ENCODE results near the gene FUT3.

FUT3 gene

DNA sequence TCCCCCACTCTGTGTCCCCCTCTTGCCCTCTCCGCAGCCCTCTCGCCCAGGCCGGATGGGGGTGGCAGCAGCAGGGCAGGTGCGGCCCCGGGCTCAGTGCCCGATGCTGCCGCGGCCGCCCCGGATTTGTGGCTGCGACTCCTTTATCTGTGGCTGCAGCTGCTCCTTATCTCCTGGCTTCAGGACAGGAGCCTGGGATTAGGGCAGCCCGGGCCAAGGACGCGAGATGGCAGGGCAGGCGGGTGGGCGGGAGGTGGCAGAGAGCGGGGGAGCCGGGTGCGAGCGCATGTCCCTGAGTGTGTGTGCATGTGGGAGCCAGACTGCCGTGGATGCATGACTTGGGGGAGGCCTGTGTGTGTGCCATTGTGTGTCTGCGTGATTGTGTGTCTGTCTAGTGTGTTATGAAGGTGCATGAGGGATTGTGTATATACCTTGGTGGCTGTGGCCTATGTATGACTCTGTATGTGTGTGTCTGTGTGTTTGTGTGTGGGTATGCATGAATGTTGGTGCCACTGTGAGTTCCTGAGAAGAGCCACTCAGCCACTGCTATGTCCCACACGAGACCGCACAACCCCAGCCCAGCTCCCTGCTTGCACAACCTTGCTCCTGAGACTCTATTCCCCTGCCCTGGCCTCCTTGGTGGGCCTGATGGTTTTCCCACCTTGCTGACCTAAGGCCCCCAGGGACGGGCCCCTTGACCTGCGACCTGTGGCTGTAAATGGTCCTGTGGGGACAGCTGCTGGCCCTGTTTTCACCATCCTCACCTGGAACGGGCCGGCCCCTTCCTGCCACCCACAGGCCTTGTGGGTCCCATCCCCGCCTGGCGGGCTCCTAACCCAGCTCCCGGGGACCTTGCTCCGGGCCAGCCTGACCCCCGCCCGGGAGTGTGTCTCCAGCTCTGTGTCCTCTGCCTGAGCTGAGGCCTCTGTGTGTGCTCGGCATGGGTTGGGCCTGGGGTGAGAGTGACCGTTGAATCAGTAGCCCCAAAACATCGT lies 51.7 kb downstream of the FUT3 start:
- H3K9me3 ChIP-seq (ENCODE audit: control insufficient read depth, insufficient read depth, low read length), result 0 out of 2 replicates have a peak, but pooled peaks cover 4% of the 10 kb centered on the region
- H3K4me1 ChIP-seq (ENCODE audit: insufficient read depth, low read length), result no peaks in the 10 kb centered on the region
- H3K9ac ChIP-seq (ENCODE audit: low read depth, low read length), result no peak overlapping the region
- H3K36me3 ChIP-seq (ENCODE audit: insufficient read depth, low read length), result no peaks in the 10 kb centered on the region

DNA sequence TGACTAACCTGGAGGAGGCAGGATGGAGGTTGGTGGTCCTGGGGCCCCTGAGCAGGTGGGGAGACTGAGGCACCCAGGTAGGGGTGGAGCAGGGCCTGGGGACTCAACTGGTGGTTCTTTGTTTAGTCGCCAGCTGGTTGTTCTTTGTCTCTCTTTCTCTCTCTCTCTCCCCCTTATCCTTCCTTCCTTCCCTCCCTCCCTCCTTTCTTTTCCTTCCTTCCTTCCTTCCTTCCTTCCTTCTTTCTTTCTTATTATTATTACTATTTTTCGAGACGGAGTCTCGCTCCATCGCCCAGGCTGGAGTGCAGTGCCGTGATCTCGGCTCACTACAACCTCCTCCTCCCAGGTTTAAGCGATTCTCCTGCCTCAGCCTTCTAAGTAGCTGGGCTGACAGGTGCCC lies 53.0 kb downstream of the FUT3 start:
- no peak overlapping the region for H3K9ac ChIP-seq (ENCODE audit: low read depth, low read length)
- 0 out of 2 replicates have a peak, but pooled peaks cover 3% of the 10 kb centered on the region for H3K9me3 ChIP-seq (ENCODE audit: control insufficient read depth, insufficient read depth, low read length)
- no peaks in the 10 kb centered on the region for H3K4me1 ChIP-seq (ENCODE audit: insufficient read depth, low read length)
- no peaks in the 10 kb centered on the region for H3K36me3 ChIP-seq (ENCODE audit: insufficient read depth, low read length)

DNA sequence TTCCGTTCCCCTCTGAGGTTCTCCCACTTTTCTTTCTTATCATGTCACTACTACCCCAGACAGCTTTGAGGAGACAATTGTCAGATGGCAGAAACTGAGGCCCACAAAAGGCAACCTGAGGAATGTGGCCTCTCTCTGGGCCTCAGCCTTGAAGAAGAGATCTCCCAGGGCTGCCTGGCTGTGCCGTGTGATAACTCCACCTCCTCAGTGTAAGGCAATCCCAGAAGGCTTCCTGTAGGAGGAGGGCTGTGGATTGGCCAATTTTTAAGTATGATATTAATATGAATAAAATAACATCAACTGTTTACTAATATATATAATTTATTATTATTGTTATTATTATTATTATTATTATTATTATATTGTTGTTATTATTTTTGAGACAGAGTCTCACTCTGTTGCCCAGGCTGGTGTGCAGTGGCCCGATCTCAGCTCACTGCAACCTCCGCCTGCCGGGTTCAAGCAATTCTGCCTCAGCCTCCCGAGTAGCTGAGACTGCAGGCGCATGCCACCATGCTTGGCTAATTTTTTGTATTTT lies 55.8 kb downstream of the FUT3 start:
- no peaks in the 10 kb centered on the region; the same call in 1 of the 2 replicates for H3K4me1 ChIP-seq (ENCODE audit: insufficient read depth, low read length)
- H3K9me3 ChIP-seq (ENCODE audit: control insufficient read depth, insufficient read depth, low read length), result no peaks in the 10 kb centered on the region
- no peaks in the 10 kb centered on the region for H3K36me3 ChIP-seq (ENCODE audit: insufficient read depth, low read length)
- no peak overlapping the region for H3K9ac ChIP-seq (ENCODE audit: low read depth, low read length)

DNA sequence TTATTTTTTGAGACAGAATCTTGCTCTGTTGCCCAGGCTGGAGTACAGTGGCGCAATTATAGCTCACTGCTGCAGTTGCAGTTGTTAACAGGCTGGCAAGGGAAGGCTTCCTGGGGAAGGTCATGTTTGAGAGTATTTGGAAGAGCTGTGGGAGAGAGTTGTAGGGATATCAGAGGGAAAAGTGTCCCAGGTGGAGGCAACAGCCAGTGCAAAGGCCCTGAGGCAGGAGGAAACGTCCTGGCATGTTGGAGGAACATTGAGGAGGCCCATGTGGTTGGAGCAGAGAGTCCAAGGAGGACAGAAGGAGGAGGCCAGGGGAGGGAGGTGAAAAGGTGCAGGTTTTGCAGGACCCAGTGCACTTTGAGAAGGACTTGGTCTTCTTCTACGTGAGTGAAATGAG lies 58.1 kb downstream of the FUT3 start:
- H3K36me3 ChIP-seq (ENCODE audit: insufficient read depth, low read length), result no peaks in the 10 kb centered on the region
- no peak overlapping the region for H3K9ac ChIP-seq (ENCODE audit: low read depth, low read length)
- H3K9me3 ChIP-seq (ENCODE audit: control insufficient read depth, insufficient read depth, low read length), result no peaks in the 10 kb centered on the region
- no peaks in the 10 kb centered on the region; the same call in 1 of the 2 replicates for H3K4me1 ChIP-seq (ENCODE audit: insufficient read depth, low read length)

All from ES-I3 (cell line).